ENCODE results near the gene RBM33. TPM values are rescaled to one million over a fixed set of nuclear protein-coding genes. Genes with fewer than 3 reads are reported as not detected.

RBM33 gene
- total and polyA plus RNA-seq, 2 of the 13 experiments (the other 11 are each of a cell fraction or from before 2014, with no cell fraction given) = 12.4 to 28.9 TPM

DNA sequence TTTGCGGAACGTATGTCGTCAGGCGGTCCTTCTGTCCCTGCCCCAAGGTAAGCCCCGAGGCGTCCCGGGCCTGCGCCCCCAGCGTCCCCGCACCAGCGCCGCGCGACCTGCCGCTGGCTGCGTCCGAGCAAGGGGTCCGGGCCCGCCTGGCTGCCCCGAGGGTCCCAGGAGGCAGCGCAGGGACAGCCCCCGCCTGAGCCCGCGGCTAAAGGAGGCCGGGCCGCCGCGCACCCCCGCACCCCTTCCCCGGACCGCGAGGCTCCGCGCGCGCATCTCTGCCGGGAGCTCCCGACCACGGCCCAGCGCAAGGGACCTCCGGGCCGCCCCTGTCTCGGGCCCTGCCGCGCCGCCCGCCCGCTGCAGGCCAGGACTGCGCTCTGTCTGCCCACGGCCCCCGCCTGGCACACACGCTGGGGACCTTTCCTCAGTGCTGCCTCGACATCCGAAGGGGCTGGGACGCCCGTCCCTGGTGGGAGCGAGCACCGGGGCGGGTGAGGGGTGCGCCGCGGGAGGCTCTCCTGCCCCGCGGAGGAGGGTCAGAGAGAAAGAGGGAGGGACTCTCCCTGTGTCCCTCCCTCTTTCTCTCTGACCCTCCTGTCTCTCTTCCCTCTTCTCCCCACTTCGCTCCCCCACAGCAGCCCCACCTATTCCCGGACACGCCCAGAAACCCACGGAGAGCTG is 142.8 kb downstream of the RBM33 start:
- ChIA-PET POLR2A (interaction anchor here (0.8 kb wide), 1 partner anchor 10 kb away, joined by 3 read pairs; no protein-coding TSS in a partner anchor), CTCF (ENCODE audit: low intra/inter-chr PET ratio, low total read pairs) (no interaction called here)
- no TSS peak for BruUV-seq (replicated peaks)
- H3K4me3 ChIP-seq (replicated peaks in 1 of 3; ENCODE audit: insufficient read depth in 1 of 3, low read depth in 2 of 3, low read length in 3 of 3) = peak overlapping the region in 2 of 3 experiments; percentile 41 to 67; a peak in 3 of 6 replicates
- peak overlapping the region; percentile 52 for H3K4me2 ChIP-seq (ENCODE audit: low read depth, low read length)
- peaks cover 3% of the 10 kb centered on the region in 2 experiments; a peak in 4 of 5 replicates for H3K36me3 ChIP-seq (replicated peaks in 1 of 2; ENCODE audit: control insufficient read depth in 1 of 2, insufficient read depth in 2 of 2, low read length in 2 of 2)
- peak; percentile 14; the same call in 1 of the 2 replicates for TF ChIP-seq ZNF687 (CRISPR knock-in tag; IDR thresholded peaks at IDR 0.05)
- peak; percentile 80 for TF ChIP-seq KDM2A (CRISPR knock-in tag; IDR thresholded peaks at IDR 0.05; ENCODE audit: borderline replicate concordance, low read depth)
- TF ChIP-seq MAX (IDR thresholded peaks at IDR 0.05) = no peak
- no peak for TF ChIP-seq ZFP37 (CRISPR knock-in tag; IDR thresholded peaks at IDR 0.05; ENCODE audit: borderline replicate concordance)
- no peak for TF ChIP-seq ATAD3A (CRISPR knock-in tag; IDR thresholded peaks at IDR 0.05)
- TF ChIP-seq ZNF605 (CRISPR knock-in tag; IDR thresholded peaks at IDR 0.05) = no peak
- TF ChIP-seq NFE2 (CRISPR knock-in tag; IDR thresholded peaks at IDR 0.05) = no peak
- no peak for TF ChIP-seq GPN1 (CRISPR knock-in tag; IDR thresholded peaks at IDR 0.05; ENCODE audit: borderline replicate concordance)
- no peak for TF ChIP-seq ZNF24 (IDR thresholded peaks at IDR 0.05)
- no peak for TF ChIP-seq SRF (IDR thresholded peaks at IDR 0.05; ENCODE audit: low read depth, low read length)
- TF ChIP-seq PRDM10 (CRISPR knock-in tag; IDR thresholded peaks at IDR 0.05; ENCODE audit: low read depth) = no peak
- TF ChIP-seq CEBPB (IDR thresholded peaks at IDR 0.05; ENCODE audit: borderline replicate concordance, low read depth, low read length) = no peak
- TF ChIP-seq AGO2 (optimal IDR thresholded peaks at IDR 0.05; ENCODE audit: low read depth, low read length) = peak; percentile 95
- no peak for TF ChIP-seq ZNF354B (CRISPR knock-in tag; IDR thresholded peaks at IDR 0.05)
- TF ChIP-seq ZNF775 (CRISPR knock-in tag; IDR thresholded peaks at IDR 0.05; ENCODE audit: borderline replicate concordance) = no peak
- no peak for TF ChIP-seq ETV6 (CRISPR knock-in tag; conservative IDR thresholded peaks at IDR 0.05)
- TF ChIP-seq ISX (CRISPR knock-in tag; conservative IDR thresholded peaks at IDR 0.05) = no peak
- H3K4me1 ChIP-seq (ENCODE audit: insufficient read depth, low read length) = peaks cover 34% of the 10 kb centered on the region
- FAIRE-seq (no peak), ATAC-seq (peak; percentile 40), DNase-seq (ENCODE audit: low spot score) (no peak)
- H3K27ac ChIP-seq (ENCODE audit: extremely low read length, insufficient read depth, low read length) = no peak overlapping the region
- WGBS (ENCODE audit: low lambda C conversion rate) = 48% methylated on average over 32 of the region's 68 CpGs
- in situ Hi-C loops (cut with HindIII; ENCODE audit: extremely low pct_ligation_motif_present, low pct_unique_long_range_greater_than_20kb) = no loop called here
- intact Hi-C loops (cut with micrococcal nuclease; ENCODE audit: unreplicated experiment) = no loop called here
- H2AFZ ChIP-seq (ENCODE audit: low read length) = no peak overlapping the region
- H3K9me3 ChIP-seq (ENCODE audit: low read length) = no peaks in the 10 kb centered on the region
- H4K20me1 ChIP-seq (ENCODE audit: insufficient read depth, low read length) = no peaks in the 10 kb centered on the region
- H3K79me2 ChIP-seq (ENCODE audit: insufficient read depth, low read length) = no peaks in the 10 kb centered on the region
- no peaks in the 10 kb centered on the region for H3K27me3 ChIP-seq (ENCODE audit: control insufficient read depth in 1 of 2, insufficient read depth in 2 of 2, low read length in 2 of 2)
- peak overlapping the region; percentile 25; the same call in 1 of the 2 replicates for H3K9ac ChIP-seq (ENCODE audit: insufficient read depth, low read depth, low read length)
